ENCODE measurements around the gene ALKBH3.

- no peak for TF ChIP-seq ZNF423 (CRISPR knock-in tag; IDR thresholded peaks at IDR 0.05)
- TF ChIP-seq, protein P1, sequence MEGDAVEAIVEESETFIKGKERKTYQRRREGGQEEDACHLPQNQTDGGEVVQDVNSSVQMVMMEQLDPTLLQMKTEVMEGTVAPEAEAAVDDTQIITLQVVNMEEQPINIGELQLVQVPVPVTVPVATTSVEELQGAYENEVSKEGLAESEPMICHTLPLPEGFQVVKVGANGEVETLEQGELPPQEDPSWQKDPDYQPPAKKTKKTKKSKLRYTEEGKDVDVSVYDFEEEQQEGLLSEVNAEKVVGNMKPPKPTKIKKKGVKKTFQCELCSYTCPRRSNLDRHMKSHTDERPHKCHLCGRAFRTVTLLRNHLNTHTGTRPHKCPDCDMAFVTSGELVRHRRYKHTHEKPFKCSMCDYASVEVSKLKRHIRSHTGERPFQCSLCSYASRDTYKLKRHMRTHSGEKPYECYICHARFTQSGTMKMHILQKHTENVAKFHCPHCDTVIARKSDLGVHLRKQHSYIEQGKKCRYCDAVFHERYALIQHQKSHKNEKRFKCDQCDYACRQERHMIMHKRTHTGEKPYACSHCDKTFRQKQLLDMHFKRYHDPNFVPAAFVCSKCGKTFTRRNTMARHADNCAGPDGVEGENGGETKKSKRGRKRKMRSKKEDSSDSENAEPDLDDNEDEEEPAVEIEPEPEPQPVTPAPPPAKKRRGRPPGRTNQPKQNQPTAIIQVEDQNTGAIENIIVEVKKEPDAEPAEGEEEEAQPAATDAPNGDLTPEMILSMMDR (IDR thresholded peaks at IDR 0.05): no peak
Observed at GRCh38 chr11:43921561-43922294, 41.1 kb downstream of the ALKBH3 start.

Data from WTC11 (cell line).